ENCODE data around the gene RAB11FIP5.
A peak's percentile ranks its signal among the peaks of the same experiment; 100 is the strongest.

The RAB11FIP5 gene

DNA sequence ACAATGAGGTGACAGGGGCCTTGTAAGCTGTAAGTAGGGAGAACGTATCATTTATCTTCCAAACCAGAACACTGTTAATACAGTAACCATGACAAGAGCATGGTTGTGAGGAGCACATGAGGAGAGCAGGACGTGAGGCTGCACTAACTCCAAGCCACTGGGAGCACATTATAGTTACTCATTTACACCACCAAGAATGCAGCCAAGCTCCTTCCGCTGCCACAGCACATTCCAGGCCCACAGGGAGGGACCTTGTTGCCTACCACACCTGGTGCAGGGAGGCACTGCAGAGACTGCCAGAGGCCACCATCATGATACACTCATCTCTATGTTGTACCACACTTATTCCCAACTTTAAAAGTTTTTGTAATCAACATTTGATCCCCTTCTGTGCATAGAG is 27.8 kb downstream of the RAB11FIP5 start:
- no peak for DNase-seq (ENCODE audit: low read depth)

DNA sequence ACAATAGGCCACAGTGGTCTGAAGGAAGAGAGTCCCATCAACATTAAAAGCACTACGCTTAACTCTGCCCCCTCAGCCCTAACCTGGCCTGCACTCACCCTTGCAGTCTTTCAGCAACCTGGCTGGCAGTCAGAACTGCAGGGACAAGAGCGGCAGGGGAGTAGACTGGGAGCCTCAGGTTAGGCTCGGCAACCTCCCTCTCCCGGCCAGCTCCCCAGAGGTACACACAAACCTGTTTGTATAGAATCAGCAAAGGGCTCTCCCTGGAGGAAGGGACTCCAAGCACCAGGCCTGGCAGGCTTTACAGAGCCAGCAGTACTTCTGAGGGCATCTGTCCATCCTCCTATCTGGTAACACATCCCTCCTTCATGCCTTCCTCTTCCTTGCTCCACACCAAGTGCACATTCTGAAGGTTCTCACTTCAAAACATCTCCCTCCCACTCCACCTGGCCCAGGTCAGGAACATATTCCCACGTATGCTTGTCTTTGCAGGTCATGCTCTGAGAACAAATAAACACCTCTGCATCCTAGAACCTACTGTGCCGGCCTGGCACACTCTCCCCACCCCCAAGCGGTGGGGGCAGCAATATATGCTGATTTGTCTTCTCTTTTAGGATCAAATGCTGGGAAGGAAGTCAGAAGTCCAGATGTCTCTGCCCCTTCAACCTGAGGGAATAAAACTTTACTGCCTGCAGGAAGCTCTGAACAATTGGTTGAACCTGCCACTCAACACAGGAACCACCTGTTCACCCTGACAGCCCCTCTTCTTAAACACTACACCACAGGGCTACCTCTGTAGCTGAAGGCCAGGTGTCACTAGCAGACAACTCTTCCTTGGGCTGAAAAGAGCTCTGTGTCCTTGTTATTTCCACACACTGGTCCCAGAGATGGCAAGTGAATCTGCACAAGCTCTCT is 28.6 kb downstream of the RAB11FIP5 start:
- DNase-seq (ENCODE audit: low read depth) = no peak

DNA sequence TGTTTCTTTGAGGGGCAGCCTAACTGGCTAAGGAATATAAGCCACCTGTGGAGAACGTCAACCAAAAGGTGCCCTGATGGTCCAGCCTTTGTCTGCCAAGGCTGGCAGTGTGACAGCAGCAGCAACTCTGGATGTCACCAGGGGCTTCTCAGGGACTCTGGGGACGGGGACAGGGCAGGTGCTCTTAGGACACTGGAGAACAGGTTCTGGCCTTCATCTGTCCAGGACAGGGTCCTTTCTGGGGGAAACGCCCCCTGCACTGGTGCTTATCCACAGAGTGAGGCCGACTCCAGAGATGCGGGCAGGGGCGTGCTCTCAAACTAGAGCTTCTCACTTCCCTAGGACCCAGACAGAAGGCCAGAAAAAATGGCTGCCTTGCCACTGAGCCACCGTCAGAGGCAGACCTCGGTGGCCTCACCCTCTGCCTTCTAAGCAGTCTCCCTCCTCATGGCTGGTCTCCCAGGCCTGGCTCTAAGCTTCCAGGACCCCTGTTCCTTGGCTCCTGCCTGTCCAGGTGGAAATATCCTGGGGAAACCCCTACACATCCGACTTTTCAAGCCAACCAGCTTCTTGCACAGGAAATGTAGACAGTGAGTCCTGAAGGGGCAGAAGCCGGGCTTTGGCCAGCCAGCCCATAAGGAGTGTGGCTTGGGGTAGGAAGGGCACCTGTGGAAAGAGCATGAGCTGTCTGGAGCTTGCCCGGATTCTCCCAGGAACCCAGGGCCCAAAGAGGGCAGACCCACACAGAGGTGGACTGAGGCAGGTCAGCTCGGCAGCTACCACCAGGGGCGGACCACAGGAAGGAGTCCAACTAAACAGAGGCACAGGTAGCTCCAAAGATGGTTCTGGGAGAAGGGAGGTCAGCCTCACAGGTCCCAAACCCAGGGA is 30.0 kb downstream of the RAB11FIP5 start:
- DNase-seq (ENCODE audit: low read depth) = no peak

DNA sequence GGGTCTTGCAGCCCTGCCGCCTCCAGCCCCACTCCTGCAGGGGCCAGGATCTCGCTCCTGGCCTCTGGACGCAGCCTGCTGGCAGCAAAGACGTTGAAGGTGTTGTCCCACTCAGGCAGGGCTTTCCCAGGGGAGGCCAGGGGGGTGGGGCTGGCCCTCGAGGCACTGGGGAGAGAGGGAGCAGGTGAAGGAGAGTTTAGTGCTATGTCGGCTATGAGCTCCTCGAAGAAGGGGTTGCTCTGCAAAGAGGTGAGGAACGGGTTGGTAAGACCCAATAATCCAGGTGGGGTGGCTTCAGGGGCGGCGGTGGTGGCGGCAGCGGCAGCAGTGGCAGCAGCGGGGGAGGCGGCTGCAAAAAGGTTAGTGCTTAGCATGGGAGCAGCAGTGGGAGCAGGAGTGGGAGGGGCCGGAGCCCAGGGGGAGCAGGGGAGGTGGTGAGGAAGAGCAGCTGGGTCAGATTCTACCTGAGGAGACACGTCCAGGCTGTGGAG is 31.5 kb downstream of the RAB11FIP5 start:
- no peak for DNase-seq (ENCODE audit: low read depth)

DNA sequence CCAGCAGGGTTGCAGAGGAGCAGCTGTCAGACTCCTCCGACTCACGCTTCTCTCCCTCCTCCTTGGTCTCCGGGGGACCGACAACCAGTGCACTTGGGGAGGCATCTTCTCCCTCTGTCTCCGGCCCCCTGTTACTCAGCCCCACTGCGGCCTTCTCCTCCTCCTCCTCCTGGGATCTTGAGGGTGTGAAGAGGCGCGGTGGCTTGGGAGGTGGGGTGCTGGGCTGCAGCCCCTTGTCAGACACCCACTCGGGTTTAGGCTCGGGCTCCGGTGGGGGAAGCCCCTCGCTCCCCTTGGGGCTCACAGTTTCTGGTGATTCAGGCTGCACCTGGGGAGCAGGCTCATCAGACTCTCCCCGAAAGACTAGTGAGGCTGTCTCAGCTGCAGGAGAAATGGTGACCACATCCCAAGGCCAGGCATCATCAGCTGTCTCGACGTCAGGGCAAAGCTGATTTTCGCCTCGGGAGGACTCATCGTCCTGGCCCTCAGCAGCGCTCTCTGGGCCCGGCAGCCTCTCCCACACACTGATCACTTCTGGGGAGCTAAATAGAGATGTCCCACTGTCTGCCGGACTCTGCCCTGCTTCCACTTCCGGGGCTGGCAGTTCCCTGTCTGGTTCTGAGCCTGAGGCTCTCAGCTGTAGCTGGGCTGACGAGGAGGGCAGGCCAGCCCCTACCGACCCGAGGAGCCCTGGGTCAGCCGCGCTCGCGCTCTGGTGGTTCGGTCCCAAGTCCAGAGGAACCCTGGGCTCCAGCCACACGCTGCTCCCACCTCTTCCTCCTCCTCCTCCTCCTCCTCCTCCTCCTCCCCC is 32.2 kb downstream of the RAB11FIP5 start:
- no peak for DNase-seq (ENCODE audit: low read depth)

DNA sequence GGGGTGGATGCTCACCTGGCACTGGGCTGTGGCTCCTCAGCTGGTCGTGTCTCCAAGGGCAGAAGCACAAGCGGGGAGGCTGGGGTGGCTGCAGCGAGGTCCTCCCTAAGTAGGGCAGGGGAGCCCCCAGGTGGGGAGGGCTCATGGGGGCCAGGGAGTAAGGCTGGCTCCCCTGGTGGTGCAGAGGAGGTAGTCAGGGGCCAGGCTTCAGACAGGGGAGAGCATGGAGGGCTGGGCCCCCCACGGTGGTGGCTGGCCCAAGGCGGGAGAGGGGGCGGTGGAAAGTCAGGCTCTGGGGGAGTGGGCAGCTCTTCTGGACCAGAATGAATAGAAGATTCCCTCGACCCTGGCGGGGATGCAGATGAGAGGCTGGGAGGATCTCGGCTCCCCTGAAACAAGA is 33.1 kb downstream of the RAB11FIP5 start:
- DNase-seq (ENCODE audit: low read depth) = no peak

DNA sequence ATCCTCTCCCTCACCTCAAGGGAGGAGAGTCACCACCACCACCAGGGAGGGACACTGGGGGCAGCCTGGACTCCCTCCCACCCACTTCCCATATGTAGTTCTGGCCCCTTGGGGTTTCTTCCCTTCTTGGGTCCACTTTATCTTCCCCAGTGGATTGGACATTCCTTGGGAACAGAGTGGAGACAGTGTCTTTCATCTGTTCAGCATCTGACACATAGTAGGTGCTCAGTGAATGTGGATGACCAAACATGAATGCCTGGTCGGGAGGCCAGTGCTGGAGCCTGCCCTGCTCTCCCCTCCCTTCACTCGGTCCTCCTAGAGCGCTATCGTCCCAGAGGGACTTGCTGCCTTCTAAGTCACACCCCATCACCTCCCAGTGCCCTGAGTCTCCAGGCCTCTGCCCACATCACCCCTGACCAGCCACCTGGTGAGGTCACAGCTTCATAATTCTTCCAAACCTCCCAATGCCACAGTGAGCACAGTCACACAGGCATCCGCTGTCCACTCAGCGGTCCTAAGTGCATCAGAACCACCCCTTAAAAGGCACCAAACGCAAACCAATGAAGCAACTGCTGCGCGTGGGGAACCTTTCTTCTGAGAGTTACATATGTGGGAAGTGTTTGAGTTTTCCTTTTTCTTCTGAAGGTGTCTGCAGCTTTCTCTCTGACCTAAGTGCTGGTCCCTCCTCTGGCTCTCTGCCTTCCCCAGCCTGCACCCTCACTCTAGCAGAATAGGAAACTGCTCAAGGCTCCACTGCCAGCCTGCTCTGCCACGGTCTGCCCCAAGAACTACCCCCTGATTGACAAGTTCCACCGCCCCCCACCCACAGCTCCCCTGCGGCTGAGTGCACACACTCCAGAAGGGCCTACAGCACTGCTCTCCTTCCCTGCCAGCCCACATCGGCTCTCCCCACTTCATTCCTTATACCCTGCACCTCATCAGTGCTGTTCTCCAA is 34.0 kb downstream of the RAB11FIP5 start:
- DNase-seq (ENCODE audit: low read depth) = no peak

DNA sequence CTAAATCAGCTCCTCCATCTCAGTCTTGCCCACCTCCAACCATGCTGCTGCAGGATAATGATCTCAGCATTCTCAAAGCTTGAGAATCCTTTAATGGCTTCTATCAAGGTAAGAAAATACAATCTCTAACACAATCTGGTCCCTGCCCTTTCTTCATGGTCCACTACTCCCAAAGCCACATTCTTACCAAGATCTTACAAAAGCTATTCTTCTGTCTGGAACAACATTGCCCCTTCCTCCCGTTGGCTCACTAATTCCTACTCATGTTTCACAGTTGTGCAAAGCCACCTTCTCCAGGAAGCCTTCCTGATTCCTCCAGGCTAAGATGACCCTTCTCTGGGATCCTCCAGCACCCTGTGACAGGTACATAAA is 35.3 kb downstream of the RAB11FIP5 start:
- no peak for DNase-seq (ENCODE audit: low read depth)

DNA sequence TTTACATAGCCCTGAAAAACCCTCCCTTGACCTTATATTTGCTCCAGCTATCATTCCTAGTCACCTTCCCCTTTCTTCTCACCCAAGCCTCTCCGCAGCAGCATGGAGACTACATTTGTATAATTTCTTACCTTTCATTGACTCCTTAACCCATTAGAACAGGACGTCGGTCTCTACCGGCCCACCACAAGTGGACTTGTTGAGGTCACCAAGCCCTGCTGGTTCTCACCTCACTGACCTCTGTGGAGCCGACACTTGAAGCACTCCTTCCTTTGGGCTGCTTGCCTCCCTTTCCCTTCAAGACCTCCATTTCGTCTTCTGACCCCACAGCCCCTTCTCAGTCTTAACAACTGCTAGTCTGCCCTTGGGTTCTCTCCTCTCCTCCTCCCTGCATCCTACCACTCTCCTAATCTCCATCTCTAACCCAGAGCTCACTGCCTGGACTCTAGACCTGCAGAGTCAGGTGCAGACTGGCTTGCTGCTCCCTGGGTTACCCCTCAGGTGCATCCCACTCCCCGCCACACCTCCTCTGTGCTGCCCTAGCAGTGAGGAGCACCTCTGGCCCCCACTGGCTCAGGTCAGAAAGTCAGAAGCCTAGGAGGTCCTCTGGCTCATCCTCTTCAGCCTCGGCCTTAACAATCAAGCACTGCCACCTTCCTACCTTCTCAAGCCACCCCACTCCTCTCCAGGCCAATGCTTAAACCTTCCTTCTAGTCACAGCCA is 35.9 kb downstream of the RAB11FIP5 start:
- DNase-seq (ENCODE audit: low read depth) = no peak

DNA sequence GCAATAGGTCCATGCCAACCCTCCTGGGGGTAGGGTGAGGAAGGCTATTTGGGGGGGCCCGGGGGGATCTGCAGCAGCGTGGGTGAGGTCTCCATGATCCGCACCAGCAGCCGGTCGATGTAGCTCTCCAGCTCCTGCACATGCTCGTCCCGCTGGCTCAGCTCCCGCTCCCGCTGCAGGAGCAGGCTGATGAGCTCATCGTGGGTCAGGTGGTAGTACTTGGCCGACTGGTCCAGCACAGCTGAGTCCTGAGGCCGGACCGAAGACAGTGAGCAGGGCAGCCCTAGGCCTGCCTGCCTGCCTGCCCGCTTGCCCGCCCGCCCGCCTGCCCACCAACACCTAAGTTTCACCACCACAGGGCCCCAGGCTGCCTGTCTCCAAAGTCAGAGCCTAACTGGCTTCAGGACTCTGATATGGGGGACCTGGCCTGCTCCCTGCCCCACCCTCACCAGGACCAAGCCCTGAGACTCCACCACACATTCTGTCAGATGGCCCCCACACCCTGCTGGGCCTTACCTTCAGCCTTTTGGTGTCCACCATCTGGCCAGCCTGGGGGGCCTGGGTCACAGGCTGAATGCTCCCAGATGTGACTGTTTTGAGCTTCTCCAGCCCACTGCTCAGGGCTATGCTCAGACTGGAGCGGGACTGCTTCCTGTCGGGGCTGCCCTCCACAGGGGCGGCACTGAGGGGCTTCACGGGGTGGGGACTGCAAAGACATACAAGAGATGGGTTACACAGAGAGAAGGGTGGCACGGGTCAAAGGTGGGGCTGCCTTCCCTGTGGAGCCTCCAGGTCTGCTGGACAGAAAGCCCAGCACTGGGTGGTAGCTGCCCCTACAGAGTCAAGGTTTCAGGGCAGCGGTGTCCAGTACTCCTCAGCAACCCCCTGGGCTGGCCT is 37.0 kb downstream of the RAB11FIP5 start:
- DNase-seq (ENCODE audit: low read depth) = no peak

DNA sequence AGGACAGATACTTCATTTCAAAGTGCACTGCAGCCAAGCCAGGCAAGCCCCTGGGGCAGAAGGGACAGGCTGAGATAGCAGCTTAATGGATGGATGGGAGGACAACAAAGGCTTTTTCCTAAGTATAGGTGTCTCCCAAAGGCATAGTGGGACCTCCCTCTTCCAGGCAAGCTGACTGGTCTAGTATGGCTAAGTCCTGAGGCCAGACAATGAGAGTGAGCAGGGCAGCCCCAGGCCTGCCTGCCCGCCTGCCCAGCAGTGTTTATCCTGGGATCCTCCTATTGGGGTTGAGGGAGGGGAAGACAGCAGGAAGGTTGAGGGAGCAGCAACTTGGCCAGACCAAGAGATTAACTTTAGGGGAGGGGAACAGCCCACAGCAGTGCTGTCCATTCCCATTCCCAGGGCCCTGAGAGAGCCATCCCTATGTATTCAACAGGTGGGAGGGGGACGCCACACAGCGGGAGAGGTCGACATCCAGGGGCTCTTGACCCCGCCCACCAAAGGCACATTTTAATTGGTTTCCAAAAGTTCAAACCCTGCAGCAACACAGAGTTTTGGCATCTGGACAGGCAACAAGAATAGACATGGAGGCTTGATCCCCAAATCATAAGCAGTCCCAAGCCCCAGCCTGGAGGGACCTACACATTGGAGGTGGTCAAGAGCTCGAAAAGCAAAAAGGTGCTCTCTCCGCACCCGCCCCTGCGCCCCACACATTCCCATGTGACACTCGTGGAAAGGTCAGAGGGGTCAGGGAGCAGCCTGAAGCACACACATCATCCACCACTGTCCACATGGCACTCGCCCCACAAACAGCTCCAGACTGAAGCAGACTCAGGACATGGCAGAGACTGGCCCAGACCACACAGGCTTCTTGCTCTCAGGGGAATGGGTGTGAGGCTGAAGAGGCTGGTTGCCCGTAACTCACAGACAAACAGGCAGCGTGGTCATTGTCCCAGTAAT is 38.4 kb downstream of the RAB11FIP5 start:
- no peak for DNase-seq (ENCODE audit: low read depth)

DNA sequence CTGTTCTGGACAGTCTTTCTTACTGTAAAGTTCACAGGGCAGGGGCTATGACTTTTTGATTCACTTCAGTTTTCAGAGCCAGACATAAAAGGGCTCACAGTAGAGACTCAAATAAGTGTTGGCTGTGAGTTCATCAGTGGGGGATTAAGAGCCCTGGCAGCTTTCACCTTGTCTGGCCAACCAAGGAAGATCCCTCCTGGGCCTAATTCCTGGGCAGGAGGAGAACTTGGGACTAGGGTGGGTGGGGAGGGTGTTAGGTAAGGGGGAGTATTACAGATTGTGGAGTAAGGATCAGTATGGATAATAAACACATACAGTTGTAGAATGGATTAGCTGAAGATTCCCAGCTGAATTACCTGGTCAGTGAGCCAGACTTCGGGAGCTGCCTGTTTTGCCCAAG is 40.3 kb downstream of the RAB11FIP5 start:
- no peak for DNase-seq (ENCODE audit: low read depth)

DNA sequence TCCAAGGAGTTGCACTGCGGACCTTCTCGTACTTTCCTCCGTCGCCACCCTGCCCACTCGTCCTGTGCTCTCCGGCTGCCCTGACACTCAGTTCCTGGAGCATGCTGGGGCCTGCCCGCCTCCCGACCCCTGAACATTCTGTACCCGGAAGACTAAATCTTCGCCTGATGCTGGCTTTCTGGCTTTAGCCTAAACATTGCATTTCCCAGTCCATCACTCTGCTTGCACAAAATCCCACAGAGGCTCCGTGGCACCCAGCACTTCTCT is 40.7 kb downstream of the RAB11FIP5 start:
- no peak for DNase-seq (ENCODE audit: low read depth)

DNA sequence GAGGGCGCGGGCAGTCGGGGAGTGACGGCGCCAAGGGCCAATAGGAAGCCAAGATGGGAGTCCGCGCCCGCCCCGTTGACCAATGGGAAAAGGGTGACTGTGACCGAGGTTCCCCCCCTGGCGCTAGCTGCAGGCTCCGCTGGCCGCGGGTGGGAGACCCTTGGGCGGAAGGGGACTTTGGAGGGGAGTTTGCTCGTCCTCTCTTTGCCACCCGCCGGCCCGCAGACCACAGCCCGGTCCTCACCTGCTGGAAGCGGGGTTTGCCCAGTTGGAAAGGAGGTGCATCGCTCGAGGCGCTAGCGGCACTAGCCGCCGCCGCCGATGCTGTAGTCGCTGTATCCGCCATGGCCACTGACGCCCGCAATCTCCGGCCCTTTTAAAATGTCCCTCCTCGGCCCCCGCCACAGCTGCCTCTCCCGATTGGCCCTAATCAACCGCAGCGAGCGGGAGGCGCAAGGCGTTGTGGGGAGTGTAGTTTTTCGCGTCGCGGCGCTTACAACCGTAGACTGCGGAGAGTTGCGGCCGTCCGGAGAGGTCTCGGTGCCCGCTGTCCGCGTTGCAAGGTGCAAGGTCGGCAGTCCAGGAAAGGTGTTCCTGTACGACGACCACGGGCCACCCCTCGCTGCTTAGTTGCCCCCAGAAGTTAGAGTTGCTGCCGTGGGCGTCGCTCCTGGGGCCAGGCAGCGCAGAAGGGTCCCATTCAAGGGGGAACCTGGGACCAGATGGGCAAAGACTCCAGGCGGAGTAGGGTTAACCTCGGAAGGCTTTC is 41.2 kb downstream of the RAB11FIP5 start, which contains the start of gene SFXN5:
Gene SFXN5, minus strand, starts transcription at position 353 of the 769 bp plus-strand sequence. Its CDS starts 7 bp downstream, at position 346.
- DNase-seq (ENCODE audit: low read depth) = peak; percentile 87

DNA sequence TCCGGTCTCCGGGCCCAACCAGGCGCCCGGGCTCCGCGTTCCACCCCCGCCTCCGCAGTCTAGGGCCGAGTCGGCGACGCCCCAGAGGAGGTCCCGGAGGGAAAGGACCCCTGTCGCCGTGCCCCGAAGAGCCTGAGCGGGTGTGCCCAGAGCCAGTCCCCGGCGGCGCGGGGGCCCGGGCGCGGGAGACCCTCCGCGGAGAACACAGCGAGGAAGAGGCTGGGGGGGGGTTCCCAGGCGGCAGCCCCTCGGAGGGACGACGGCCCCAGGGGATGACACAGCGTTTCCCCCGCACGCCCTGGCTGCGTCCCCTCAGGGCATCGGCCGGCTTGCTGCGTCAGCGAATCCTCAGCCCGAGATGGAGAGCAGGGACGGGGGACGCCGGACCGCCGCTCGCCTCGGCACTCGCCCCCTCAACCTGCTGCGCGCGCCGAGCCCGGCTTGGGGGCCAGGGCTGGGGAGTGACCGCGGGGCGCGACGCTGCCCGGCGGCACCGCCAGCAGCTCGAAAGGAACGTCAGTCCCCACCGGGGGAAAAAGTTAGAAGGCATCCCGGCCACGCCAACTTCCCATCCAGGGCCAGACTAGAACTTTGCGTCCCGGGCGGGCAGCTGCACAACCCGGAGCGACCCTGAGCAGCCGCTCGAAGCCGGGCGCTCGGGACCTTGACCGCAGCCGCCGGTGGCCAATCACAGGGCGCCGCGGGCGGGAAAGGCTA is 41.9 kb downstream of the RAB11FIP5 start:
- DNase-seq (ENCODE audit: low read depth) = no peak

DNA sequence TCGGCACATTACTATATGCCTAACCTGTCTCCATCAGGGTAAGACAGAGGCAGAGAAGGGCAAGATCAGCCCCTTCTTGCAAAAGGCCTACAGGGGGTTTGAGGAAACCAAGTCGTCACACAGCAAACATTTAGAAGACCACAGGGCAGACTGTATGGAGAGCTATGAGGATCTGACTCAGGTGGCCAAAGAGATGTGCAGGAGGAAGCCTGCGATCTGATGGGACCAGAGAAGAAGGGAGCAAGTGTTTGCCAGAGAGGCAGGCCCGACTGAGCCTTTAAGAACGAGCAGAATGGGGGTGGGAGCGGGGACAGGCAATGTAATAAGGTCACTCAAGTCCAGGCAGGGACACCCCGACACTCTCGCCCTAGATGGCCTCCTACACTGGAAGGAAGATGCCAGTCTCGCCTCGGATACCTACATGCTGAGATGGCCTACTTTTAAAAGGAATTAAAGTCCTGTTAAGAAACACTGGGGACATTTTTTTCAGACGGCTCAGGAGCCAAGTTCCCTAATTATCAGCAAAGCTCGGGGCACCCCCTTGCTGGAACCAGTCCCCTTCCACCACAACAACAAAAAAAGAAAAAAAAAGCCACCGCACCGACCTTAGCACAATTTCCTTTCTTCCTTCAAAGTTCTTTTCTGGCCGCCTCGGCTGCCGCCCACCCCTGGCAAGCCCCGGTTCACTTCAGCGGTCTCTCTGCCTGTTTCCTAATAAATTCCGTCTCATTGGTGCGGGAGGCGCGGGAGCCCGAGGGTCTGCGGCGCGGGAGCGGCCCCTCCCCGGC is 42.7 kb downstream of the RAB11FIP5 start:
- no peak for DNase-seq (ENCODE audit: low read depth)

Data from activated T-helper 1 cell treated with Interleukin-2 at 50 U/mL for 16 hours (primary cell).